H9 (cell line): ENCODE measurements around the gene SH2B2. TPM values are rescaled to one million over a fixed set of nuclear protein-coding genes. Genes with fewer than 3 reads are reported as not detected.
"Not testable (repeated sequence)": the region's sequence is repeated elsewhere in the genome, so short reads cannot be mapped to it uniquely, and the experiment has no call there.

Experiments
- DNase-seq: peaks from one replicate; pipeline ENCODE4 v3.0.0-alpha.2; 2017
- H2AFZ ChIP-seq: one replicate; pipeline ENCODE4 v1.6.1; 2013; ENCODE audit warnings: mild to moderate bottlenecking, low read length, control low read depth, moderate library complexity
- H2AK5ac ChIP-seq: 2 replicates; pipeline ENCODE4 v1.6.1; 2013; ENCODE audit warnings: low read length, control low read depth, mixed read lengths; ENCODE audit not compliant: insufficient read length
- H2BK120ac ChIP-seq: one replicate; pipeline ENCODE4 v1.6.1; 2013; ENCODE audit warnings: low read depth, mild to moderate bottlenecking, low read length, control low read depth, inconsistent platforms; ENCODE audit not compliant: poor library complexity, severe bottlenecking
- H2BK12ac ChIP-seq: 2 replicates; pipeline ENCODE4 v1.6.1; 2013; ENCODE audit warnings: low read length, control low read depth, mixed read lengths, low read depth; ENCODE audit not compliant: insufficient read length
- H2BK15ac ChIP-seq: 2 replicates; pipeline ENCODE4 v1.6.1; 2013; ENCODE audit warnings: low read depth, low read length, control low read depth
- H2BK20ac ChIP-seq: one replicate; pipeline ENCODE4 v1.6.1; 2013; ENCODE audit warnings: low read depth, mild to moderate bottlenecking, low read length, control low read depth, inconsistent platforms; ENCODE audit not compliant: poor library complexity, severe bottlenecking
- H2BK5ac ChIP-seq: 2 replicates; pipeline ENCODE4 v1.6.1; 2013; ENCODE audit warnings: low read length, control low read depth, mixed read lengths; ENCODE audit not compliant: insufficient read length
- H3K14ac ChIP-seq: 2 replicates; pipeline ENCODE4 v1.6.1; 2013; ENCODE audit warnings: low read length, control low read depth; ENCODE audit not compliant: insufficient read depth
- H3K18ac ChIP-seq: 2 replicates; pipeline ENCODE4 v1.6.1; 2013; ENCODE audit warnings: low read depth, mild to moderate bottlenecking, mixed read lengths, low read length, control low read depth; ENCODE audit not compliant: insufficient read length
- H3K23ac ChIP-seq: 2 replicates; pipeline ENCODE4 v1.6.1; 2013; ENCODE audit warnings: low read length, control low read depth, mixed read lengths, low read depth; ENCODE audit not compliant: insufficient read length
- H3K23me2 ChIP-seq: 2 replicates; pipeline ENCODE4 v1.6.1; 2013; ENCODE audit warnings: low read depth, mild to moderate bottlenecking, mixed read lengths, low read length, control low read depth; ENCODE audit not compliant: insufficient read length, poor library complexity, severe bottlenecking
- H3K27ac ChIP-seq: 2 replicates; pipeline ENCODE4 v1.5.1; 2013; ENCODE audit warnings: low read length, control low read depth, mixed read lengths, low read depth; ENCODE audit not compliant: insufficient read length
- H3K27me3 ChIP-seq: 2 replicates; pipeline ENCODE4 v1.6.1; 2013; ENCODE audit warnings: low read length, control low read depth, inconsistent platforms; ENCODE audit not compliant: insufficient read depth
- H3K4ac ChIP-seq: 2 replicates; pipeline ENCODE4 v1.6.1; 2013; ENCODE audit warnings: low read depth, mild to moderate bottlenecking, control low read depth, inconsistent platforms, low read length, moderate library complexity
- H3K4me1 ChIP-seq: 2 replicates; pipeline ENCODE4 v1.6.1; 2013; ENCODE audit warnings: low read length, control low read depth, inconsistent platforms; ENCODE audit not compliant: insufficient read depth
- H3K4me2 ChIP-seq: 2 replicates; pipeline ENCODE4 v1.6.1; 2013; ENCODE audit warnings: low read length, control low read depth, mixed read lengths; ENCODE audit not compliant: insufficient read length, insufficient read depth
- H3K56ac ChIP-seq: 2 replicates; pipeline ENCODE4 v1.6.1; 2013; ENCODE audit warnings: low read depth, mild to moderate bottlenecking, mixed read lengths, low read length, control low read depth; ENCODE audit not compliant: insufficient read length
- H3K79me1 ChIP-seq: 2 replicates; pipeline ENCODE4 v1.6.1; 2013; ENCODE audit warnings: low read depth, mild to moderate bottlenecking, moderate library complexity, low read length, control low read depth, inconsistent platforms; ENCODE audit not compliant: insufficient read depth, poor library complexity, severe bottlenecking
- H3K79me2 ChIP-seq: 2 replicates; pipeline ENCODE4 v1.6.1; 2013; ENCODE audit warnings: low read length, control low read depth, inconsistent platforms; ENCODE audit not compliant: insufficient read depth
- H3K9ac ChIP-seq: 2 replicates; pipeline ENCODE4 v1.6.1; 2013; ENCODE audit warnings: low read length, control low read depth, mixed read lengths; ENCODE audit not compliant: insufficient read length; ENCODE audit errors: extremely low read depth
- H3K9me3 ChIP-seq: one replicate; pipeline ENCODE4 v1.6.1; 2013; ENCODE audit warnings: low read depth, low read length, inconsistent platforms; ENCODE audit not compliant: control insufficient read depth
- H3T11ph ChIP-seq: one replicate; pipeline ENCODE4 v1.6.1; 2013; ENCODE audit warnings: mild to moderate bottlenecking, low read length, control low read depth, inconsistent platforms
- H4K20me1 ChIP-seq: one replicate; pipeline ENCODE4 v1.6.1; 2013; ENCODE audit not compliant: control insufficient read depth, insufficient read length, insufficient read depth
- H4K5ac ChIP-seq: 2 replicates; pipeline ENCODE4 v1.6.1; 2013; ENCODE audit warnings: low read depth, mild to moderate bottlenecking, mixed read lengths, low read length, control low read depth; ENCODE audit not compliant: insufficient read length
- H4K8ac ChIP-seq: replicated peaks from 2 replicates; pipeline ENCODE4 v1.6.1; 2013; ENCODE audit warnings: low read length, control low read depth, mixed read lengths, low read depth; ENCODE audit not compliant: insufficient read length
- H4K91ac ChIP-seq: 2 replicates; pipeline ENCODE4 v1.6.1; 2013; ENCODE audit warnings: low read depth, mild to moderate bottlenecking, moderate library complexity, mixed read lengths, low read length, control low read depth; ENCODE audit not compliant: insufficient read length
- H3K27ac Mint-ChIP-seq, 3 experiments: 2 replicates in 2 of 3; 3 replicates in 1 of 3; pipeline ENCODE4 v1.8.0; 2020 to 2021; ENCODE audit warnings: mixed read lengths in 3 of 3, mild to moderate bottlenecking in 1 of 3, moderate library complexity in 1 of 3
- H3K27me3 Mint-ChIP-seq: 2 replicates; pipeline ENCODE4 v1.8.0; 2021; ENCODE audit warnings: low read depth, mild to moderate bottlenecking, moderate library complexity, mixed read lengths
- H3K36me3 Mint-ChIP-seq, 3 experiments: 2 replicates in 2 of 3; 3 replicates in 1 of 3; pipeline ENCODE4 v1.8.0; 2020 to 2021; ENCODE audit warnings: low read depth in 3 of 3, mixed read lengths in 3 of 3; ENCODE audit not compliant: insufficient read depth in 1 of 3
- H3K4me1 Mint-ChIP-seq, 2 experiments: 2 replicates each; pipeline ENCODE4 v1.8.0; 2020; ENCODE audit warnings: mixed read lengths in 2 of 2
- H3K4me3 Mint-ChIP-seq, 2 experiments: 2 replicates in 1 of 2; 3 replicates in 1 of 2; pipeline ENCODE4 v1.8.0; 2020 to 2021; ENCODE audit warnings: mild to moderate bottlenecking in 2 of 2, mixed read lengths in 2 of 2, moderate library complexity in 1 of 2
- H3K9me3 Mint-ChIP-seq, 2 experiments: 2 replicates in 1 of 2; 3 replicates in 1 of 2; pipeline ENCODE4 v1.8.0; 2020; ENCODE audit warnings: mild to moderate bottlenecking in 2 of 2, mixed read lengths in 2 of 2, moderate library complexity in 1 of 2
- WGBS: extraction: QIAGEN DNeasy Blood & Tissue Kit; methylation state at CpG from one replicate; pipeline ENCODE4 v1.1.7; 2013; ENCODE audit warnings: missing lambda C conversion rate, low lambda C conversion rate, mixed read lengths; ENCODE audit not compliant: insufficient read length; ENCODE audit errors: extremely low coverage; 5-methylcytosine and 5-hydroxymethylcytosine counted together
- total RNA-seq: library from RNA; stranded (reverse); gene quantifications from 2 replicates; pipeline ENCODE4 v1.2.1, GENCODE V29; 2021

Gene SH2B2
- total RNA-seq, 1 experiment from 2014 or later: 10.4 TPM

GRCh38 chr7:102340599-102341368 lies 54.1 kb downstream of the SH2B2 start:
- H2AFZ ChIP-seq, H4K91ac ChIP-seq, H2BK15ac ChIP-seq, H3K4ac ChIP-seq, H3K14ac ChIP-seq, H3K27ac Mint-ChIP-seq, H3K4me3 Mint-ChIP-seq, H3K23ac ChIP-seq, H3K27me3 Mint-ChIP-seq, H2BK120ac ChIP-seq, H3K9ac ChIP-seq, H3K27ac ChIP-seq, H2BK5ac ChIP-seq, H3K56ac ChIP-seq, H3K36me3 Mint-ChIP-seq, H3K18ac ChIP-seq, H2BK12ac ChIP-seq, H4K8ac ChIP-seq, H3K27me3 ChIP-seq, H3K4me1 Mint-ChIP-seq, H3K4me2 ChIP-seq, DNase-seq, H4K20me1 ChIP-seq, H3K23me2 ChIP-seq, H4K5ac ChIP-seq, H3K79me1 ChIP-seq, H2AK5ac ChIP-seq, H3K9me3 ChIP-seq, H2BK20ac ChIP-seq, H3K79me2 ChIP-seq, H3K9me3 Mint-ChIP-seq, H3T11ph ChIP-seq, H3K4me1 ChIP-seq: not testable (repeated sequence)
- WGBS: no CpG with 5 or more reads among the region's 7 CpGs

GRCh38 chr7:102346983-102347382 lies 60.3 kb downstream of the SH2B2 start:
- not testable (repeated sequence) for H2BK120ac ChIP-seq, H4K8ac ChIP-seq, H2BK20ac ChIP-seq, H3K56ac ChIP-seq, H3K4me3 Mint-ChIP-seq, H3K18ac ChIP-seq, H3K79me2 ChIP-seq, H3K4ac ChIP-seq, H2AK5ac ChIP-seq, H2BK12ac ChIP-seq, H3K9me3 Mint-ChIP-seq, H3T11ph ChIP-seq, H3K9me3 ChIP-seq, H2AFZ ChIP-seq, H3K4me1 ChIP-seq, H3K36me3 Mint-ChIP-seq, H2BK15ac ChIP-seq, H3K27me3 Mint-ChIP-seq, H3K14ac ChIP-seq, H3K27ac ChIP-seq, H4K91ac ChIP-seq, H3K9ac ChIP-seq, H3K4me2 ChIP-seq, H4K5ac ChIP-seq, DNase-seq, H3K79me1 ChIP-seq, H3K27ac Mint-ChIP-seq, H2BK5ac ChIP-seq, H4K20me1 ChIP-seq, H3K23me2 ChIP-seq, H3K23ac ChIP-seq, H3K4me1 Mint-ChIP-seq, H3K27me3 ChIP-seq
- no CpG with 5 or more reads among the region's 6 CpGs for WGBS
